Transverse colon (tissue), 4 donors: ENCODE measurements around the gene PCCA. TPM values are rescaled to one million over a fixed set of nuclear protein-coding genes. Genes with fewer than 3 reads are reported as not detected.

Experiments used
- DNase-seq: peaks from one replicate; pipeline ENCODE4 v3.0.0-alpha.2; 2019
- H3K27ac ChIP-seq, 4 donors: fragments of 200-600 bp; sonication (generic); 2 replicates each; pipeline ENCODE4 v1.5.1; 2016 to 2018; ENCODE audit warnings: inconsistent platforms in 4 of 4
- H3K27me3 ChIP-seq: fragments of 200-600 bp; sonication (generic); 2 replicates; pipeline ENCODE4 v1.5.1; 2017; ENCODE audit warnings: inconsistent platforms
- H3K36me3 ChIP-seq, 4 donors: fragments of 200-600 bp; sonication (generic); 2 replicates each; pipeline ENCODE4 v1.5.1; 2017 to 2019; ENCODE audit warnings: inconsistent platforms in 4 of 4
- H3K4me1 ChIP-seq, 4 donors: fragments of 200-600 bp; sonication (generic); 2 replicates each; pipeline ENCODE4 v1.5.1; 2017 to 2020; ENCODE audit warnings: inconsistent platforms in 4 of 4
- H3K4me3 ChIP-seq, 4 donors: fragments of 200-600 bp; sonication (generic); 1 replicate in 1 of 4; 2 replicates in 3 of 4; pipeline versions ENCODE4 v1.5.1 to v1.6.1; 2017 to 2019; ENCODE audit warnings: inconsistent platforms in 4 of 4
- H3K9me3 ChIP-seq, 2 donors: fragments of 200-600 bp; sonication (generic); 2 replicates each; pipeline ENCODE4 v1.5.1; 2017 to 2019; ENCODE audit warnings: inconsistent platforms in 2 of 2
- EP300 ChIP-seq: sonication (generic); formaldehyde crosslinking; IDR thresholded peaks from one replicate; pipeline ENCODE4 v1.6.1; 2017; ENCODE audit warnings: antibody characterized with exemption, low read depth
- POLR2A ChIP-seq: fragments of 450-650 bp; IDR thresholded peaks from one replicate; pipeline ENCODE4 v1.6.1; 2016; ENCODE audit warnings: antibody characterized with exemption, mild to moderate bottlenecking, moderate library complexity
- POLR2AphosphoS5 ChIP-seq, 3 donors: sonication (generic); formaldehyde crosslinking; IDR thresholded peaks; one replicate each; pipeline ENCODE4 v1.6.1; 2016; ENCODE audit warnings: antibody characterized with exemption in 3 of 3
- WGBS, 2 donors: methylation state at CpG; one replicate each; pipeline ENCODE4 v1.1.5; 2018; ENCODE audit warnings: low coverage in 1 of 2; 5-methylcytosine and 5-hydroxymethylcytosine counted together
- in situ Hi-C, 4 donors: fragments of 200-750 bp; cut with MboI; loops; one replicate each; pipeline versions ENCODE4 v1.15.0 to v1.15.1; 2017; ENCODE audit warnings: low sequenced_read_pairs in 3 of 4, low pct_ligation_motif_present in 1 of 4, low pct_unique_long_range_greater_than_20kb in 1 of 4
- intact Hi-C: fragments of 100-400 bp; cut with DNase I; formaldehyde crosslinking; loops from one replicate; pipeline ENCODE4 v1.15.1; 2023; ENCODE audit warnings: low total_unique reads
- total RNA-seq, 4 donors: library from RNA; depleted of rRNA; stranded (reverse); fragments of >200 nt; gene quantifications; one replicate each; pipeline ENCODE4 v1.1.0, GENCODE V29; 2016
- TF ChIP-seq, protein P1 (sequence below), 5 experiments: fragments of 200-600 bp in 3 of 5; fragments of 450-650 bp in 2 of 5; sonication (generic) in 3 of 5; IDR thresholded peaks; 1 replicate in 2 of 5; 2 replicates in 3 of 5; pipeline ENCODE4 v1.5.1; 2016 to 2017; ENCODE audit warnings: antibody characterized with exemption in 5 of 5, inconsistent platforms in 3 of 5, mild to moderate bottlenecking in 2 of 5, moderate library complexity in 1 of 5

The PCCA gene
- total RNA-seq, 4 donors from 2014 or later: 13.1 to 87.8 (median 74.6) TPM

DNA sequence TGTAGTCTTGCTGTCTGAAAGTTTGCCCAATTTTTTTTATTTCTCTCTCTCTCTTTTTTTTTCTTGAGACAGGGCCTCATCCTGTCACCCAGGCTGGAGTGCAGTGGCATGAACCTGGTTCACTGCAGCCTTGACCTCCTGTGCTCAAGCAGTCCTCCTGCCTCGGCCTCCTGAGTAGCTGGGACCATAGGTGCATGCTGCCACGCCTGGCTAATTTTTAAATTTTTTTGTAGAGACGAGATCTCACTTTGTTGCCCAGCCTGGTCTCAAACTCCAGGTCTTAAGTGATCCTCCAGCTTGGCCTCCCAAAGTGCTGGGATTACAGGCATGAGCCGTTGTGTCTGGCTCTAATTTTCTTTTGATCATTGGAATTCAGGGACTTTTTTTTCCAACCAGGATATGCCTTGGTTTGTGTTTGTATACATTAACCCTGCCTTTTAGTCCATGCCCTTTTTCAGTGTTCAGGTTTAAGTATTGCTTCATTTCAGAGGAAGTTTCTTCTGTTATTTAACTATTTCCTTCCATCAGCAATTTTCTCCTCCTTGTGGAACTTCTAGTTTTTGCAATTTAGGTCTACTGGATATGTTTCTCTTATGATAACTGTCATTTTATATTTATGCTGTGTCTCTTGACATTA is 201.4 kb downstream of the PCCA start:
- TF ChIP-seq POLR2AphosphoS5 (IDR thresholded peaks at IDR 0.05) (no peak), EP300 (no peak), POLR2A (no peak)
- Histone ChIP-seq H3K27ac (no peak overlapping the region), H3K27me3 (no peaks in the 10 kb centered on the region), H3K4me1 (no peaks in the 10 kb centered on the region), H3K4me3 (no peak overlapping the region), H3K36me3 (no peaks in the 10 kb centered on the region), H3K9me3 (no peaks in the 10 kb centered on the region)
- intact Hi-C loops: no loop called here
- no peak for DNase-seq
- WGBS, 2 donors: 60 to 85% methylated on average over 1 to 4 of the region's 4 CpGs
- in situ Hi-C loops: no loop called here

DNA sequence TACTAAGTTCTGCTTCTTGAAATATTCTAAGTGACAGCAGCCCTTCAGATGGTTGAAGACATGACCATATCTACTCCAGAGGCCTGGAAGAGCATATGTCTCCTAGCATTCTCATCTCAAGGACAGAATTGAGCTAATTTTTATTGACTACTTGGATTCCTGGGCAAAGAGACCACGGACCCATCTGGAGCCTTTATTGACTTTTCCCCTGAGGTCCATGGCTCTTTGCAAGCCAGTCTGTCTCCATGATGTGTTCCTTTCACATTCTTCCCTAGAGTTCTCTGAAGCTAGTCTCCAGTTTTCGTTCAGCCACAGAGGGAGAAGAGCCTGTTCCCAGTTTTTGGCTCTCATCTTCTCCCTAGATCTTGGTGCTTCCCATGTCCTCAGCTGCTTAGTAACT is 202.7 kb downstream of the PCCA start:
- H3K27me3 ChIP-seq: no peaks in the 10 kb centered on the region
- H3K4me3 ChIP-seq: no peak overlapping the region
- H3K36me3 ChIP-seq: no peaks in the 10 kb centered on the region
- intact Hi-C loops: no loop called here
- H3K9me3 ChIP-seq: no peaks in the 10 kb centered on the region
- no peaks in the 10 kb centered on the region for H3K4me1 ChIP-seq
- H3K27ac ChIP-seq: no peak overlapping the region
- 88% methylated on average over 2 of the region's 2 CpGs; no CpG with 5 or more reads in 1 of the 2 donors for WGBS, 2 donors
- DNase-seq: no peak
- in situ Hi-C loops: no loop called here
- TF ChIP-seq, protein P1, sequence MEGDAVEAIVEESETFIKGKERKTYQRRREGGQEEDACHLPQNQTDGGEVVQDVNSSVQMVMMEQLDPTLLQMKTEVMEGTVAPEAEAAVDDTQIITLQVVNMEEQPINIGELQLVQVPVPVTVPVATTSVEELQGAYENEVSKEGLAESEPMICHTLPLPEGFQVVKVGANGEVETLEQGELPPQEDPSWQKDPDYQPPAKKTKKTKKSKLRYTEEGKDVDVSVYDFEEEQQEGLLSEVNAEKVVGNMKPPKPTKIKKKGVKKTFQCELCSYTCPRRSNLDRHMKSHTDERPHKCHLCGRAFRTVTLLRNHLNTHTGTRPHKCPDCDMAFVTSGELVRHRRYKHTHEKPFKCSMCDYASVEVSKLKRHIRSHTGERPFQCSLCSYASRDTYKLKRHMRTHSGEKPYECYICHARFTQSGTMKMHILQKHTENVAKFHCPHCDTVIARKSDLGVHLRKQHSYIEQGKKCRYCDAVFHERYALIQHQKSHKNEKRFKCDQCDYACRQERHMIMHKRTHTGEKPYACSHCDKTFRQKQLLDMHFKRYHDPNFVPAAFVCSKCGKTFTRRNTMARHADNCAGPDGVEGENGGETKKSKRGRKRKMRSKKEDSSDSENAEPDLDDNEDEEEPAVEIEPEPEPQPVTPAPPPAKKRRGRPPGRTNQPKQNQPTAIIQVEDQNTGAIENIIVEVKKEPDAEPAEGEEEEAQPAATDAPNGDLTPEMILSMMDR (IDR thresholded peaks at IDR 0.05): no peak
- TF ChIP-seq POLR2A (no peak), EP300 (no peak), POLR2AphosphoS5 (IDR thresholded peaks at IDR 0.05) (no peak)

DNA sequence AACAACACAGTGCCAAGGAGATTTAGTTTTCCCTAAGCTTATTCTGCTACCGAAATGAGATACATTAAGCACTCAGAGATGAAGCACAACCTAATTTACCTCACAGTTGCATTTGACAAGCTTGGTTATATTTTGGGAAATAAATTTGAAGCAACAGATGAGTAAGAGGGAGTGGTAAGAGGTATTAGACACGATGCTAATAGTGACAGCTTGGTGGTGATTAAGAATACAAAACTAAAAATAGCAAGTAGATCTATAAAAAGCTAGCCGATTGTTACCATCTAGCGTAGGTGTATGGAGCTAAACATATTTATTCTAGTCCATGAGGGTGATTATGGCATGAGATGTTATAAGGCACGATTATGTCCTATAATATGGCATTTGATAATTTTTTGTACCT is 208.5 kb downstream of the PCCA start:
- Histone ChIP-seq H3K27me3 (no peaks in the 10 kb centered on the region), H3K36me3 (no peaks in the 10 kb centered on the region), H3K9me3 (no peaks in the 10 kb centered on the region), H3K4me3 (no peak overlapping the region), H3K4me1 (no peaks in the 10 kb centered on the region), H3K27ac (no peak overlapping the region)
- WGBS, 2 donors: 84 to 86% methylated on average over 4 to 5 of the region's 5 CpGs
- intact Hi-C loops: no loop called here
- in situ Hi-C loops: no loop called here
- no peak for TF ChIP-seq EP300
- TF ChIP-seq, protein P1 (IDR thresholded peaks at IDR 0.05): no peak
- TF ChIP-seq POLR2AphosphoS5 (IDR thresholded peaks at IDR 0.05): no peak
- no peak for TF ChIP-seq POLR2A
- DNase-seq: no peak

DNA sequence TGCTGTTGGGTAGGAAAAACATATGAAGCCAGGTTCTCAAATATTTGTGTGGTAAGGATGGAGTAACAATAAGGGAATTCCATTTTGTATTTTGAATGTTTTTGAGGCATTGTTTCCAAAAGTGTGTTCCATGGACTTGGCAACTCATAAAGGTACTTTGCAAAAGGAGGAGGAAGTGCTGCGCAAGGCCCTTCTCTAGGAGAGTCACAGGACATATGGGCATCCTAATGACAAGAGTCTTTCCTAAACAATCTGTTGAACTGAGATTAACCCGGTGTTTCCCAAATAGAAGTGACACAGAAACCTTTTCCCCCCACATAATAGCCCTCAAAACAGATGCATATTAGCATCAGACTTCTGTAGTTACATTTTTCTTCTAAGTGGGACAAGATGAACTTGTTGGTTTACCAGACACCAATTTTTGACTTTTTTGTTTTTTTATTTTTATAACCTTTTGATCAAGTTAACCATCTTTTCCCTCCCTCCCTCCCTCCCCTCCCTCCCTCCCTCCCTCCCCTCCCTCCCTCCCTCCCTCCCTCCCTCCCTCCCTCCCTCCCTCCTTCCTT is 209.3 kb downstream of the PCCA start:
- DNase-seq: no peak
- H3K27me3 ChIP-seq: no peaks in the 10 kb centered on the region
- H3K36me3 ChIP-seq: no peaks in the 10 kb centered on the region
- 72 to 91% methylated on average over 2 of the region's 2 CpGs for WGBS, 2 donors
- intact Hi-C loops (no loop called here), in situ Hi-C loops (no loop called here)
- no peaks in the 10 kb centered on the region for H3K9me3 ChIP-seq
- H3K4me3 ChIP-seq: no peak overlapping the region
- TF ChIP-seq, protein P1 (IDR thresholded peaks at IDR 0.05): no peak
- TF ChIP-seq POLR2A (no peak), POLR2AphosphoS5 (IDR thresholded peaks at IDR 0.05) (no peak), EP300 (no peak)
- no peak overlapping the region for H3K27ac ChIP-seq
- no peaks in the 10 kb centered on the region for H3K4me1 ChIP-seq
